ENCODE results near the gene CES4A.

GRCh38 chr16:66961914-66962313 is 26.5 kb upstream of the CES4A start:
- TF ChIP-seq CTCF (conservative IDR thresholded peaks at IDR 0.05 in 1 of 2, IDR thresholded peaks at IDR 0.05 in 1 of 2; ENCODE audit: extremely low read depth in 1 of 2, insufficient read depth in 1 of 2, low read depth in 1 of 2, low read length in 2 of 2) = no peak
- no peak for TF ChIP-seq EZH2 (IDR thresholded peaks at IDR 0.05; ENCODE audit: borderline replicate concordance, low read length)
